ENCODE results near the gene SNRNP70.

The SNRNP70 gene

GRCh38 chr19:49102303-49102702, 17.1 kb downstream of the SNRNP70 start:
- no peak for DNase-seq

- DNase-seq: no peak
Observed at GRCh38 chr19:49103331-49104085, 18.3 kb downstream of the SNRNP70 start.

GRCh38 chr19:49104229-49104864, 19.1 kb downstream of the SNRNP70 start:
- no peak for DNase-seq

GRCh38 chr19:49106648-49107135, 21.4 kb downstream of the SNRNP70 start:
- peak; percentile 57 for DNase-seq

GRCh38 chr19:49107625-49108459, 22.6 kb downstream of the SNRNP70 start:
- no peak for DNase-seq

GRCh38 chr19:49109051-49109450, 23.8 kb downstream of the SNRNP70 start:
- DNase-seq: no peak

- no peak for DNase-seq
Observed at GRCh38 chr19:49109569-49110233, 24.4 kb downstream of the SNRNP70 start.

- DNase-seq: no peak
Observed at GRCh38 chr19:49110567-49110966, 25.3 kb downstream of the SNRNP70 start.

- DNase-seq: no peak
Observed at GRCh38 chr19:49111218-49111998, 26.2 kb downstream of the SNRNP70 start.

GRCh38 chr19:49113762-49114629, 28.7 kb downstream of the SNRNP70 start, which contains the start of gene LIN7B:
LIN7B (plus strand) TSS chr19:49114370; CDS start chr19:49114405, 35 bp downstream.
- DNase-seq: peak; percentile 62

GRCh38 chr19:49114630-49115363, 29.5 kb downstream of the SNRNP70 start:
- peak; percentile 21 for DNase-seq

- DNase-seq: no peak
Observed at GRCh38 chr19:49116544-49116943, 31.3 kb downstream of the SNRNP70 start.

GRCh38 chr19:49117677-49118564, 32.7 kb downstream of the SNRNP70 start:
- DNase-seq: no peak

GRCh38 chr19:49118565-49119410, 33.5 kb downstream of the SNRNP70 start, which contains the start of gene C19orf73:
C19orf73 (minus strand) TSS chr19:49119143; CDS start chr19:49119022, 121 bp downstream.
- peak; percentile 91 for DNase-seq

GRCh38 chr19:49119411-49120324, 34.4 kb downstream of the SNRNP70 start, which contains the start of gene PPFIA3:
PPFIA3 (plus strand) TSS chr19:49119544; CDS start chr19:49127874, 8,330 bp downstream.
- no peak for DNase-seq

- DNase-seq: no peak
Observed at GRCh38 chr19:49120325-49120683, 35.1 kb downstream of the SNRNP70 start.

GRCh38 chr19:49120868-49121267, 35.6 kb downstream of the SNRNP70 start:
- DNase-seq: no peak

Data from stimulated activated naive CD4-positive, alpha-beta T cell treated with Interleukin-2 at 50 U/mL for 16 hours (primary cell).